Natural killer cell (primary cell): ENCODE results near the gene ADCY2. TPM values are rescaled to one million over a fixed set of nuclear protein-coding genes. Genes with fewer than 3 reads are reported as not detected.

ENCODE experiments used
- ATAC-seq, 3 donors: fragments of 150-1000 bp in 2 of 3; fragments of 200-7000 bp in 1 of 3; cut with Tn5 transposase; 1 replicate in 1 of 3; 2 replicates in 2 of 3; pipeline ENCODE4 v1.10.0; 2021; ENCODE audit warnings: mild to moderate bottlenecking in 2 of 3, moderate library complexity in 2 of 3
- DNase-seq, 2 donors: peaks; one replicate each; pipeline versions ENCODE4 v3.0.0 to v3.0.0-alpha.2; 2013 to 2021; ENCODE audit warnings: mixed read lengths in 1 of 2
- H3K27ac ChIP-seq: one replicate; pipeline ENCODE4 v1.5.1; 2013; ENCODE audit warnings: mild to moderate bottlenecking, low read length
- H3K27me3 ChIP-seq: one replicate; pipeline ENCODE4 v1.6.1; 2013; ENCODE audit warnings: low read length; ENCODE audit not compliant: control insufficient read depth, insufficient read depth
- H3K36me3 ChIP-seq: one replicate; pipeline ENCODE4 v1.6.1; 2013; ENCODE audit warnings: low read length; ENCODE audit not compliant: control insufficient read depth, insufficient read depth
- H3K4me1 ChIP-seq: one replicate; pipeline ENCODE4 v1.6.1; 2013; ENCODE audit warnings: low read length; ENCODE audit not compliant: control insufficient read depth, insufficient read depth
- H3K4me3 ChIP-seq: one replicate; pipeline ENCODE4 v1.5.1; 2013; ENCODE audit warnings: low read length
- H3K9me3 ChIP-seq: one replicate; pipeline ENCODE4 v1.6.1; 2013; ENCODE audit warnings: low read length; ENCODE audit not compliant: control insufficient read depth, insufficient read depth
- H3K27ac Mint-ChIP-seq, 2 donors: one replicate each; pipeline ENCODE4 v1.8.0; 2022; ENCODE audit warnings: mild to moderate bottlenecking in 2 of 2, mixed read lengths in 2 of 2, moderate library complexity in 1 of 2
- H3K27me3 Mint-ChIP-seq, 2 donors: one replicate each; pipeline ENCODE4 v1.8.0; 2022; ENCODE audit warnings: low read depth in 2 of 2, mixed read lengths in 2 of 2
- H3K36me3 Mint-ChIP-seq: one replicate; pipeline ENCODE4 v1.8.0; 2022; ENCODE audit warnings: mixed read lengths
- H3K4me1 Mint-ChIP-seq, 2 donors: one replicate each; pipeline ENCODE4 v1.8.0; 2022; ENCODE audit warnings: mixed read lengths in 2 of 2
- H3K4me3 Mint-ChIP-seq: one replicate; pipeline ENCODE4 v1.8.0; 2022; ENCODE audit warnings: mild to moderate bottlenecking, moderate library complexity, mixed read lengths
- H3K9me3 Mint-ChIP-seq, 2 donors: one replicate each; pipeline ENCODE4 v1.8.0; 2022; ENCODE audit warnings: mixed read lengths in 2 of 2
- CTCF ChIP-seq: fragments of 200-600 bp; IDR thresholded peaks from one replicate; pipeline ENCODE4 v1.8.0; 2022; ENCODE audit warnings: antibody characterized with exemption
- WGBS: methylation state at CpG from one replicate; pipeline ENCODE4 v1.1.7; 2013; ENCODE audit warnings: missing lambda C conversion rate; ENCODE audit not compliant: insufficient coverage; 5-methylcytosine and 5-hydroxymethylcytosine counted together
- intact Hi-C: fragments of 100-400 bp; cut with micrococcal nuclease; formaldehyde crosslinking; loops from one replicate; pipeline ENCODE4 v1.14.2; 2022
- total RNA-seq, 4 donors: library from RNA; stranded (reverse); fragments of 120-200 nt in 1 of 4; gene quantifications; one replicate each; pipeline versions ENCODE4 v1.2.3 to v1.2.4, GENCODE V29; 2013 to 2022

The ADCY2 gene
- total RNA-seq, 3 donors from 2014 or later (not counting 1 experiment from before 2014, with no cell fraction given): not detected

DNA sequence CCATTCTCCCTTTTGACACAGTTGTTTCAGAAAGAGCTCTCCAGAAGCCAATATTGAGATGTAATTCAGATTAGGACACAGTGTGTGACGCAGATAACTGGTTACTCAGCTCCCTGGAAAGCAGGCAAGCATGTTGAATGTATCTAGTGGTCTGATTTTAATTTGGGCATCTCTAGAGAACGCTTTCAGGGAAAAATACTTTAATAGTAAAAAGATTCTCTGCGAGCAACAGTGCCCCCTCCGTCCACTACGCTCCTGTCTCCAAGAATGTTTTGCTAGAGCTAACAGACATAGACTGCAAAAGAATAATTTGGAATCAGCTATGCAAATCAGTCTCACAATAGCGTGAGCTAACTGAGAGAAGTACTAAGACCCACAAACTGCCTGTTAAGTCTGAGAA lies 431.7 kb downstream of the ADCY2 start:
- no peaks in the 10 kb centered on the region for H3K9me3 ChIP-seq
- no peak overlapping the region for H3K4me3 ChIP-seq
- Mint-ChIP-seq H3K9me3 (no peaks in the 10 kb centered on the region), H3K4me1 (no peaks in the 10 kb centered on the region), H3K4me3 (no peak overlapping the region), H3K36me3 (no peaks in the 10 kb centered on the region), H3K27ac (no peak overlapping the region), H3K27me3 (peaks cover 0 to 3% of the 10 kb centered on the region in 2 donors)
- DNase-seq (no peak), ATAC-seq (no peak)
- no peak for TF ChIP-seq CTCF
- no peaks in the 10 kb centered on the region for H3K36me3 ChIP-seq
- no peaks in the 10 kb centered on the region for H3K27me3 ChIP-seq
- intact Hi-C loops: no loop called here
- WGBS: 80% methylated on average over 6 of the region's 6 CpGs
- H3K4me1 ChIP-seq: no peaks in the 10 kb centered on the region
- H3K27ac ChIP-seq: no peak overlapping the region

DNA sequence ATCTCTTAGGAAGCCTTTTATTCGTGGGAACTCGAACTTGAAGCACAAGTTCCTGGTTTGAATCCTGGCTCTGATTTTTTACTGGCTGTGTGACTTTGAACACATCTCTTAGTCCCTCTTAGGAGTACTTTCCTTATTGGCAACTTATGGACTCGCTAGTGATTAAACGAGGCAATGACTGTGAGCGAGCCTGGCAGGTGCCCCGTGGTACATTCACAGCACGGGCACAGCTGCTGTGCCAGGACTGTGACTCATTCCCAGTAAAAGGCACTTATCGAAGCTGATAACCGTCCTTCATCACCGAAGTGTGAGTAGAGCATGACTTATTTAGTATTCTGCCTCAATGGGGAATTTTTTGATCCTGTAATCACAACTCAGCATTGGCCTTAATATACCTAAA lies 432.3 kb downstream of the ADCY2 start:
- no peak overlapping the region for H3K4me3 ChIP-seq
- 83% methylated on average over 10 of the region's 10 CpGs for WGBS
- no peaks in the 10 kb centered on the region for H3K36me3 ChIP-seq
- H3K4me1 ChIP-seq: no peaks in the 10 kb centered on the region
- H3K9me3 Mint-ChIP-seq: no peaks in the 10 kb centered on the region
- intact Hi-C loops: no loop called here
- DNase-seq (no peak), ATAC-seq (no peak)
- H3K27ac ChIP-seq: no peak overlapping the region
- no peaks in the 10 kb centered on the region for H3K4me1 Mint-ChIP-seq
- H3K27me3 Mint-ChIP-seq: peaks cover 0 to 3% of the 10 kb centered on the region in 2 donors
- no peak for TF ChIP-seq CTCF
- H3K27me3 ChIP-seq: no peaks in the 10 kb centered on the region
- no peaks in the 10 kb centered on the region for H3K9me3 ChIP-seq
- H3K36me3 Mint-ChIP-seq: no peaks in the 10 kb centered on the region
- no peak overlapping the region for H3K27ac Mint-ChIP-seq
- no peak overlapping the region for H3K4me3 Mint-ChIP-seq

- WGBS: 100% methylated on average over 2 of the region's 4 CpGs
- H3K27me3 ChIP-seq: no peaks in the 10 kb centered on the region
- H3K36me3 ChIP-seq: no peaks in the 10 kb centered on the region
- intact Hi-C loops: no loop called here
- no peaks in the 10 kb centered on the region for H3K4me1 ChIP-seq
- no peaks in the 10 kb centered on the region for H3K9me3 Mint-ChIP-seq
- DNase-seq: no peak
- no peak for ATAC-seq
- TF ChIP-seq CTCF: no peak
- H3K27ac Mint-ChIP-seq: no peak overlapping the region
- no peak overlapping the region for H3K27ac ChIP-seq
- no peaks in the 10 kb centered on the region for H3K36me3 Mint-ChIP-seq
- no peaks in the 10 kb centered on the region for H3K4me1 Mint-ChIP-seq
- no peaks in the 10 kb centered on the region for H3K9me3 ChIP-seq
- no peak overlapping the region for H3K4me3 ChIP-seq
- peaks cover 8 to 15% of the 10 kb centered on the region in 2 donors for H3K27me3 Mint-ChIP-seq
- no peak overlapping the region for H3K4me3 Mint-ChIP-seq
Observed at GRCh38 chr5:7834982-7835381, 439.0 kb downstream of the ADCY2 start.

GRCh38 chr5:7837403-7837802 lies 441.5 kb downstream of the ADCY2 start:
- no peak overlapping the region for H3K27ac ChIP-seq
- H3K9me3 ChIP-seq: no peaks in the 10 kb centered on the region
- Mint-ChIP-seq H3K9me3 (no peaks in the 10 kb centered on the region), H3K27me3 (peaks cover 14 to 32% of the 10 kb centered on the region in 2 donors), H3K4me3 (no peak overlapping the region), H3K27ac (no peak overlapping the region), H3K36me3 (no peaks in the 10 kb centered on the region), H3K4me1 (no peaks in the 10 kb centered on the region)
- intact Hi-C loops: no loop called here
- no peak for TF ChIP-seq CTCF
- 79% methylated on average over 3 of the region's 3 CpGs for WGBS
- ATAC-seq (no peak), DNase-seq (no peak)
- H3K4me1 ChIP-seq: no peaks in the 10 kb centered on the region
- no peaks in the 10 kb centered on the region for H3K27me3 ChIP-seq
- H3K36me3 ChIP-seq: no peaks in the 10 kb centered on the region
- no peak overlapping the region for H3K4me3 ChIP-seq
